H1 (cell line): ENCODE measurements around the gene ZNF473. TPM values are rescaled to one million over a fixed set of nuclear protein-coding genes. Genes with fewer than 3 reads are reported as not detected.

Source experiments
- ASH2L ChIP-seq: fragments of 200-600, 300-600 bp; sonication (generic); IDR thresholded peaks from one replicate; pipeline ENCODE4 v1.7.1; 2017; ENCODE audit warnings: low read length
- BACH1 ChIP-seq: IDR thresholded peaks from 2 replicates; pipeline ENCODE4 v1.6.1; 2012; ENCODE audit warnings: low read length, improper control_type of control experiment
- EZH2 ChIP-seq: fragments of 200-600 bp; sonication (generic); IDR thresholded peaks from 2 replicates; pipeline ENCODE4 v1.7.1; 2012; ENCODE audit warnings: low read depth, mild to moderate bottlenecking, moderate library complexity, low read length, inconsistent platforms; ENCODE audit not compliant: severe bottlenecking
- GABPA ChIP-seq: IDR thresholded peaks from 2 replicates; pipeline ENCODE4 v1.6.1; 2011; ENCODE audit warnings: mild to moderate bottlenecking, low read length, moderate library complexity, borderline replicate concordance; ENCODE audit not compliant: insufficient read depth
- HDAC2 ChIP-seq, 2 experiments: fragments of 300-600 bp in 1 of 2; sonication (generic) in 1 of 2; IDR thresholded peaks; 2 replicates each; pipeline ENCODE4 v1.6.1; 2011 to 2012; ENCODE audit warnings: low read depth in 2 of 2, low read length in 2 of 2, mild to moderate bottlenecking in 2 of 2, moderate library complexity in 2 of 2, borderline replicate concordance in 1 of 2, inconsistent platforms in 1 of 2
- KDM1A ChIP-seq: fragments of 200-600, 300-600 bp; sonication (generic); IDR thresholded peaks from 2 replicates; pipeline ENCODE4 v1.7.1; 2016; ENCODE audit warnings: mild to moderate bottlenecking, low read length, borderline replicate concordance
- MAFK ChIP-seq: IDR thresholded peaks from 2 replicates; pipeline ENCODE4 v1.6.1; 2012; ENCODE audit warnings: low read depth, mild to moderate bottlenecking, improper control_type of control experiment, low read length
- SIX5 ChIP-seq: IDR thresholded peaks from 2 replicates; pipeline ENCODE4 v1.6.1; 2011; ENCODE audit warnings: mild to moderate bottlenecking, low read depth, low read length
- ZNF274 ChIP-seq: IDR thresholded peaks from 2 replicates; pipeline ENCODE4 v1.7.0; 2012; ENCODE audit warnings: low read length, borderline replicate concordance; ENCODE audit errors: extremely low read depth
- polyA plus RNA-seq, 7 experiments: library from polyadenylated mRNA; depleted of rRNA in 3 of 7; stranded (reverse) in 5 of 7; unstranded in 2 of 7; fragments of >200 nt in 5 of 7; fragments of 200-250 nt in 2 of 7; gene quantifications; 1 replicate in 5 of 7; 2 replicates in 1 of 7; 4 replicates in 1 of 7; pipeline versions ENCODE4 v1.2.1 to v1.2.3, GENCODE V29; 2011 to 2013; ENCODE audit warnings: missing spikeins in 2 of 7, mixed read lengths in 2 of 7
- total RNA-seq: library from RNA; stranded (reverse); fragmentation: NEBNext Ultra II Directional; extraction: Animal tissue kit (Norgen Biotek cat#: 25700); gene quantifications from 2 replicates; pipeline ENCODE4 v1.2.1, GENCODE V29; 2021
- TF ChIP-seq, protein P1 (sequence below): fragments of 300-600 bp; sonication (generic); IDR thresholded peaks from 2 replicates; pipeline ENCODE4 v1.7.1; 2012; ENCODE audit warnings: low read length, moderate library complexity, mild to moderate bottlenecking, inconsistent platforms; ENCODE audit not compliant: insufficient replicate concordance

The ZNF473 gene
- total and polyA plus RNA-seq, 2 of the 8 experiments (the other 6 are each of a cell fraction or from before 2014, with no cell fraction given), result 5.2 to 11.7 TPM

DNA sequence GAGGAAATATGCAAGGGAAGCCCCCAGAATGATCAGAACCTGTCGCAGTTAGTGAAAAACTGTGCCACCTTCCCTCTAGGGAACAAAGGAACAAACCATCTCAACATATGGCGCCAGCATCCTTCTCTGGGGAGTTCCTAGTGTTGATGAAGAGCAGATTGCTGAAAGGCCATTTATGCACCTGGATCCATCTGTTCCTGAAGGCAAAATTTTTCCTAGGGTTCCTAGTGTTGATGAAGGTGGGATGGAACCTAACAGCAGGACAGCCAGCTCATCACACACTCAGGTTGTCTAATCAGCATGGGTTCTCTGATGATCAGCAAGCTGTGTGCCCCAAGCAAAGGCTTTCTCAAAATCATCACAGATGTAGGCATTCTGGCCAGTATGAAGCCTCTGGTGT, 32.6 kb downstream of the ZNF473 start (continued):
- TF ChIP-seq, protein P1, sequence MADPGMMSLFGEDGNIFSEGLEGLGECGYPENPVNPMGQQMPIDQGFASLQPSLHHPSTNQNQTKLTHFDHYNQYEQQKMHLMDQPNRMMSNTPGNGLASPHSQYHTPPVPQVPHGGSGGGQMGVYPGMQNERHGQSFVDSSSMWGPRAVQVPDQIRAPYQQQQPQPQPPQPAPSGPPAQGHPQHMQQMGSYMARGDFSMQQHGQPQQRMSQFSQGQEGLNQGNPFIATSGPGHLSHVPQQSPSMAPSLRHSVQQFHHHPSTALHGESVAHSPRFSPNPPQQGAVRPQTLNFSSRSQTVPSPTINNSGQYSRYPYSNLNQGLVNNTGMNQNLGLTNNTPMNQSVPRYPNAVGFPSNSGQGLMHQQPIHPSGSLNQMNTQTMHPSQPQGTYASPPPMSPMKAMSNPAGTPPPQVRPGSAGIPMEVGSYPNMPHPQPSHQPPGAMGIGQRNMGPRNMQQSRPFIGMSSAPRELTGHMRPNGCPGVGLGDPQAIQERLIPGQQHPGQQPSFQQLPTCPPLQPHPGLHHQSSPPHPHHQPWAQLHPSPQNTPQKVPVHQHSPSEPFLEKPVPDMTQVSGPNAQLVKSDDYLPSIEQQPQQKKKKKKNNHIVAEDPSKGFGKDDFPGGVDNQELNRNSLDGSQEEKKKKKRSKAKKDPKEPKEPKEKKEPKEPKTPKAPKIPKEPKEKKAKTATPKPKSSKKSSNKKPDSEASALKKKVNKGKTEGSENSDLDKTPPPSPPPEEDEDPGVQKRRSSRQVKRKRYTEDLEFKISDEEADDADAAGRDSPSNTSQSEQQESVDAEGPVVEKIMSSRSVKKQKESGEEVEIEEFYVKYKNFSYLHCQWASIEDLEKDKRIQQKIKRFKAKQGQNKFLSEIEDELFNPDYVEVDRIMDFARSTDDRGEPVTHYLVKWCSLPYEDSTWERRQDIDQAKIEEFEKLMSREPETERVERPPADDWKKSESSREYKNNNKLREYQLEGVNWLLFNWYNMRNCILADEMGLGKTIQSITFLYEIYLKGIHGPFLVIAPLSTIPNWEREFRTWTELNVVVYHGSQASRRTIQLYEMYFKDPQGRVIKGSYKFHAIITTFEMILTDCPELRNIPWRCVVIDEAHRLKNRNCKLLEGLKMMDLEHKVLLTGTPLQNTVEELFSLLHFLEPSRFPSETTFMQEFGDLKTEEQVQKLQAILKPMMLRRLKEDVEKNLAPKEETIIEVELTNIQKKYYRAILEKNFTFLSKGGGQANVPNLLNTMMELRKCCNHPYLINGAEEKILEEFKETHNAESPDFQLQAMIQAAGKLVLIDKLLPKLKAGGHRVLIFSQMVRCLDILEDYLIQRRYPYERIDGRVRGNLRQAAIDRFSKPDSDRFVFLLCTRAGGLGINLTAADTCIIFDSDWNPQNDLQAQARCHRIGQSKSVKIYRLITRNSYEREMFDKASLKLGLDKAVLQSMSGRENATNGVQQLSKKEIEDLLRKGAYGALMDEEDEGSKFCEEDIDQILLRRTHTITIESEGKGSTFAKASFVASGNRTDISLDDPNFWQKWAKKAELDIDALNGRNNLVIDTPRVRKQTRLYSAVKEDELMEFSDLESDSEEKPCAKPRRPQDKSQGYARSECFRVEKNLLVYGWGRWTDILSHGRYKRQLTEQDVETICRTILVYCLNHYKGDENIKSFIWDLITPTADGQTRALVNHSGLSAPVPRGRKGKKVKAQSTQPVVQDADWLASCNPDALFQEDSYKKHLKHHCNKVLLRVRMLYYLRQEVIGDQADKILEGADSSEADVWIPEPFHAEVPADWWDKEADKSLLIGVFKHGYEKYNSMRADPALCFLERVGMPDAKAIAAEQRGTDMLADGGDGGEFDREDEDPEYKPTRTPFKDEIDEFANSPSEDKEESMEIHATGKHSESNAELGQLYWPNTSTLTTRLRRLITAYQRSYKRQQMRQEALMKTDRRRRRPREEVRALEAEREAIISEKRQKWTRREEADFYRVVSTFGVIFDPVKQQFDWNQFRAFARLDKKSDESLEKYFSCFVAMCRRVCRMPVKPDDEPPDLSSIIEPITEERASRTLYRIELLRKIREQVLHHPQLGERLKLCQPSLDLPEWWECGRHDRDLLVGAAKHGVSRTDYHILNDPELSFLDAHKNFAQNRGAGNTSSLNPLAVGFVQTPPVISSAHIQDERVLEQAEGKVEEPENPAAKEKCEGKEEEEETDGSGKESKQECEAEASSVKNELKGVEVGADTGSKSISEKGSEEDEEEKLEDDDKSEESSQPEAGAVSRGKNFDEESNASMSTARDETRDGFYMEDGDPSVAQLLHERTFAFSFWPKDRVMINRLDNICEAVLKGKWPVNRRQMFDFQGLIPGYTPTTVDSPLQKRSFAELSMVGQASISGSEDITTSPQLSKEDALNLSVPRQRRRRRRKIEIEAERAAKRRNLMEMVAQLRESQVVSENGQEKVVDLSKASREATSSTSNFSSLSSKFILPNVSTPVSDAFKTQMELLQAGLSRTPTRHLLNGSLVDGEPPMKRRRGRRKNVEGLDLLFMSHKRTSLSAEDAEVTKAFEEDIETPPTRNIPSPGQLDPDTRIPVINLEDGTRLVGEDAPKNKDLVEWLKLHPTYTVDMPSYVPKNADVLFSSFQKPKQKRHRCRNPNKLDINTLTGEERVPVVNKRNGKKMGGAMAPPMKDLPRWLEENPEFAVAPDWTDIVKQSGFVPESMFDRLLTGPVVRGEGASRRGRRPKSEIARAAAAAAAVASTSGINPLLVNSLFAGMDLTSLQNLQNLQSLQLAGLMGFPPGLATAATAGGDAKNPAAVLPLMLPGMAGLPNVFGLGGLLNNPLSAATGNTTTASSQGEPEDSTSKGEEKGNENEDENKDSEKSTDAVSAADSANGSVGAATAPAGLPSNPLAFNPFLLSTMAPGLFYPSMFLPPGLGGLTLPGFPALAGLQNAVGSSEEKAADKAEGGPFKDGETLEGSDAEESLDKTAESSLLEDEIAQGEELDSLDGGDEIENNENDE, result no peak
- TF ChIP-seq HDAC2 (IDR thresholded peaks at IDR 0.05; ENCODE audit: borderline replicate concordance in 1 of 2, low read depth in 2 of 2, low read length in 2 of 2) (no peak), GABPA (no peak), KDM1A (no peak), EZH2 (no peak), BACH1 (no peak), SIX5 (no peak), ZNF274 (no peak), ASH2L (no peak), MAFK (no peak)
